ENCODE data around the gene PLEKHO2.

PLEKHO2 gene

GRCh38 chr15:64804619-64805018 is 37.1 kb upstream of the PLEKHO2 start:
- no peak for TF ChIP-seq SIN3A (IDR thresholded peaks at IDR 0.05; ENCODE audit: borderline replicate concordance, insufficient read depth, low read length)
- no peak for TF ChIP-seq REST (IDR thresholded peaks at IDR 0.05; ENCODE audit: insufficient read depth in 1 of 2, low read depth in 2 of 2, low read length in 2 of 2)
- no peak for TF ChIP-seq TAF1 (IDR thresholded peaks at IDR 0.05; ENCODE audit: borderline replicate concordance, insufficient read depth, low read length)
- TF ChIP-seq FOXP2 (optimal IDR thresholded peaks at IDR 0.05; ENCODE audit: borderline replicate concordance, extremely low read depth, extremely low read length, insufficient read depth) = no peak
- no peak for TF ChIP-seq POLR2AphosphoS5 (IDR thresholded peaks at IDR 0.05; ENCODE audit: low read depth, low read length)

- TF ChIP-seq FOXP2 (optimal IDR thresholded peaks at IDR 0.05; ENCODE audit: borderline replicate concordance, extremely low read depth, extremely low read length, insufficient read depth) (no peak), TAF1 (IDR thresholded peaks at IDR 0.05; ENCODE audit: borderline replicate concordance, insufficient read depth, low read length) (no peak), SIN3A (IDR thresholded peaks at IDR 0.05; ENCODE audit: borderline replicate concordance, insufficient read depth, low read length) (no peak), POLR2AphosphoS5 (IDR thresholded peaks at IDR 0.05; ENCODE audit: low read depth, low read length) (no peak), REST (IDR thresholded peaks at IDR 0.05; ENCODE audit: insufficient read depth in 1 of 2, low read depth in 2 of 2, low read length in 2 of 2) (no peak)
Measured at GRCh38 chr15:64806509-64806908, 35.2 kb upstream of the PLEKHO2 start.

- TF ChIP-seq FOXP2 (optimal IDR thresholded peaks at IDR 0.05; ENCODE audit: borderline replicate concordance, extremely low read depth, extremely low read length, insufficient read depth) = no peak
- TF ChIP-seq TAF1 (IDR thresholded peaks at IDR 0.05; ENCODE audit: borderline replicate concordance, insufficient read depth, low read length) = no peak
- TF ChIP-seq POLR2AphosphoS5 (IDR thresholded peaks at IDR 0.05; ENCODE audit: low read depth, low read length) = no peak
- no peak for TF ChIP-seq REST (IDR thresholded peaks at IDR 0.05; ENCODE audit: insufficient read depth in 1 of 2, low read depth in 2 of 2, low read length in 2 of 2)
- no peak for TF ChIP-seq SIN3A (IDR thresholded peaks at IDR 0.05; ENCODE audit: borderline replicate concordance, insufficient read depth, low read length)
Measured at GRCh38 chr15:64807051-64807749, 34.5 kb upstream of the PLEKHO2 start.

- TF ChIP-seq REST (IDR thresholded peaks at IDR 0.05; ENCODE audit: insufficient read depth in 1 of 2, low read depth in 2 of 2, low read length in 2 of 2) (no peak), TAF1 (IDR thresholded peaks at IDR 0.05; ENCODE audit: borderline replicate concordance, insufficient read depth, low read length) (no peak)
Measured at GRCh38 chr15:64807751-64808222, 33.9 kb upstream of the PLEKHO2 start.

Measured in PFSK-1 (cell line).